CD4-positive, alpha-beta T cell treated with Interleukin-12 subunit alpha and Interleukin-12 subunit beta, for 1 hour (primary cell): ENCODE results near the gene KCNMA1.
"Not testable (repeated sequence)": the region's sequence is repeated elsewhere in the genome, so short reads cannot be mapped to it uniquely, and the experiment has no call there.

Experiments used
- DNase-seq: peaks from one replicate; pipeline ENCODE4 v3.0.0-alpha.2; 2020

The KCNMA1 gene

DNA sequence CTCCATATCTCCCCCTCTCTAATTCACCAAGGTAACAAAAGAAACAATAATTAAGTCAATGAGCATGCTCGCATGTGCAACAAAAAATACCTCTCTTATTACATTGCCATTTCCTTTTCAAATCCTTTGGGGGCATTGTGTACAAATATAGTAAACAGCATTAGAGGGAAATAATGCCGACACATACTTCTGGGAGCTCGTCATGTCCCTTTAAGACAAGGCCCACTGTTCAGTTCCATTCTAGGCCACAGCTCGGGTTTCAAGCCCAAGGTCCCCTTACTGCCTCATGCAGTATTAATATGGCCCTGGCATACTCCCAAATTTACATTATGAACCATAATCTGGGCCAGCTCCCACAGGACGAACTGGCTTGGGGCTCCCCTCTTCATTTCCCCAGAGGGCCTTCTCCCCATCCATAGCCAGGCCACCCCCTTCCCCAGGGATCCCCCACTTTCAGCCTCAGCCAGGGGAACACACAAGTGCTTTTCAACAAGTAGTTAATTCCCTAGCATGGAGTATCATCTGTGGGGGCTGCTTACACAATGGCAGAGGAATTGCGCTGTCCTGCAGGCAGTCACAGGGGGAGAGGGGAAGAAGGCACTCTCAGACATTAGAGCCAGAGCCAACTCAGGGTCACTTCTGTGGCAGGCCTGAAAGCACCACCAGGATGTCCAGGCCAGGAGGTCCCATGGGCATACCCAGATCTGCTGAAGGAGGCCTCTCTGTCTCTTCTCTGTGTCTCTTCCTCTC is 110.6 kb downstream of the KCNMA1 start:
- no peak for DNase-seq

DNA sequence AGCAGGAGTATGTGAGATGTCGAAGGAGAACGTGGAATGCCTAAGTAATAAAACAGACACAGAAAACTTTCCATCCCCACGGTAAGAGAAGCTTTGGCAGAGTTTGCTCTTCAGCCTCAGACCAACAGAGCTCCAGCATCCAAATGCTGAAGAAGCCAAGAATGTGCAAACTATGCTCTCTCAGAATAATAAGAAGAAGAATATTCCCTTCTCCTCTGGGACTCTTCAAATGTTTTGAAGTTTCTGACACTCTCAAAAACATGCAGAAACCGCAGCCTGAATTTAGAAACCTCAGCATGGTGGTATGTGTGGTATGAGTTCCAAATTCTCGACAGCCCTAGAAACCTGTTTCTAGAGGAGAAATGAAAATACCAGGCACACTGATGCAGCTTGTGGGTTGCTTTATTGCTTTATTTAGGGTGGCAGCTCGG is 113.3 kb downstream of the KCNMA1 start:
- DNase-seq, result no peak

DNA sequence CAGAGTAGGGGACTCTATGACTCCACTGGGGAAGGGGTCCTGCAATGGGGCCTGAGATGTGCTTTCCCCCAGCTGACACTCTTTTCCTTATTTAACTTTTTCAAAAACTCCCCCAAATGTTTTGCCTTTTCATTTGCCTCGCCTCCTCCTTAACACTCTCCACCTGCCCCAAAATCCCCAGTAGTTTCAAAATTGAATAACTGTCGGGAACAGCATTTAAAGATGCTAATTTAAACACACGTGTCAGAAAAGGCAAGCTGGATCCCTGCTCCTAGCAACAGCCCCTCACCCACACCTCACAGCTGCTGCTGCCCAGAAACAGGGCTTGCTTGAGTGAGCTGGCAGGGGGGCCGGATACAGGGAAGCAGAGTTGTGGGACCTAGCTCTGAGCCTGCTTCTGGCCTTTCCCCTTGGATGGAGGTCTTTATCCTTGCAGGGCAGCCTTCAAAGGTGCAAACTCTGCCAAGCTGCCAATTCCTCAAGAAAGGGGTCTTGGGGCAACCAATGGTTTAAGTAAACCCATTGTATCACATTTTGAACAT is 115.3 kb downstream of the KCNMA1 start:
- no peak for DNase-seq

DNA sequence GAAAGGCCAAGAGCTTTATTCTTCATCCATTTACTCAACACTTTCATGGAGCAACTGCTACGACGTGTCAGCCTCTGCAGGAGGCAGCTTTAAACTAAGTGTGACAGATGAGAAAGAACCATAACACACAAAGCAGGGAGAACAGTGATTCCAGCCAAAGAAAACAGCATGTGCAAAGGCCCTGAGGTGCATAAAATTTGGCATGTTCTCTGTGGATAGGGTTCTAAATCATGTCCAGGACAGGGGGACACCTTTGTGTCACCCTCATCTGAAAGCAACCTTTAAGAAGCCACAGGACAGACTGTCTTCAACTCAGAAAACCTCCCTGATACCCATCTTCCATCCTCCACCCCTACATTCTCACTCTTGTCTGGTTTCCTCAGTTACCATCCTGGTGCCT is 116.6 kb downstream of the KCNMA1 start:
- no peak for DNase-seq

DNA sequence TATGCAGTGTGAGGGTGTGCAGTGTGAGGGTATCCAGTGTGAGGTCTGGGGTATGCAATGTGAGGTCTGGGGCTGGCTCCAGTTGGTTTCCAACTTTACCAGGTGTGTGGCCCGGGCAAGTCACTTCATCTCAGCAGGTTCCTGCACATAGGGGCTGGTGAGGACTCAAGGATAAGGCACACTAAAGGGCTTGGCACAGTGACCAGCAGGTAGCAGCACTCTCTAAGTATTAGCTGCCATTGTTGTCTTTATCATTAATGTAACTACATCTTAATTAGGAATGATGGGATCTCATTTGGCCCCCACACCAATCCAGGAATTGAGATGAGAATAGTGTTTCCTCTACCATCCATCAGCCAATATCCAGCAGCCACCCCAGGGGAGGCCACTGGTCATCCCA is 117.3 kb downstream of the KCNMA1 start:
- no peak for DNase-seq

DNA sequence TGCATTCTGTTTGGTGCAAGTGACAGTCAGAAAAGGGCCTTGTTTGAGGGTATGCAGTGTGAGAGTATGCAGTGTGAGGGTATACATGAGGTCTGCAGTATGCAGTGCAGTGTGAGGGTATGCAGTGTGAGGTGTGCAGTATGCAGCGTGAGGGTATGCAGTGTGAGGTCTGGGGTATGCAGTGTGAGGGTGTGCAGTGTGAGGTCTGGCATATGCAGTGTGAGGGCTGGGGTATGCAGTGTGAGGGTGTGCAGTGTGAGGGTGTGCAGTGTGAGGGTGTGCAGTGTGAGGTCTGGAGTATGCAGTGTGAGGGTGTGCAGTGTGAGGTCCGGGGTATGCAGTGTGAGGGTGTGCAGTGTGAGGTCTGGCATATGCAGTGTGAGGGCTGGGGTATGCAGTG is 117.8 kb downstream of the KCNMA1 start:
- not testable (repeated sequence) for DNase-seq

DNA sequence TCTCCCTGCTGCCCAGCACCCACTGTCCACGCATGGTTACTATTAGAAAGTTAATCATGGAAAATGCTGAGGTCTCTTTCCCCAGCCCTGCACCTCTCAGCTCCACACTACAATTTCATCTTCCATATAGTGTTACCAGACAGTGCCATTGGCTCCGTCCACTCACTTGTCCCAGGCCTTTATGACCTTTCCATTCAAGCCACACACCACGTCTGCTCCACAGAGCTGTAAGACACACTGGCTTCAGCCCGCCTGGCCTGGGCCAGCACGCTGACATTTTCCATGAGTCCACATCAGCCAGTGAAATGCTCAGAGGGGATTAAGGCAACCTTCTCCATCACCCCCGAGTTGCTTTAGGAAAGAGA is 118.7 kb downstream of the KCNMA1 start:
- no peak for DNase-seq

DNA sequence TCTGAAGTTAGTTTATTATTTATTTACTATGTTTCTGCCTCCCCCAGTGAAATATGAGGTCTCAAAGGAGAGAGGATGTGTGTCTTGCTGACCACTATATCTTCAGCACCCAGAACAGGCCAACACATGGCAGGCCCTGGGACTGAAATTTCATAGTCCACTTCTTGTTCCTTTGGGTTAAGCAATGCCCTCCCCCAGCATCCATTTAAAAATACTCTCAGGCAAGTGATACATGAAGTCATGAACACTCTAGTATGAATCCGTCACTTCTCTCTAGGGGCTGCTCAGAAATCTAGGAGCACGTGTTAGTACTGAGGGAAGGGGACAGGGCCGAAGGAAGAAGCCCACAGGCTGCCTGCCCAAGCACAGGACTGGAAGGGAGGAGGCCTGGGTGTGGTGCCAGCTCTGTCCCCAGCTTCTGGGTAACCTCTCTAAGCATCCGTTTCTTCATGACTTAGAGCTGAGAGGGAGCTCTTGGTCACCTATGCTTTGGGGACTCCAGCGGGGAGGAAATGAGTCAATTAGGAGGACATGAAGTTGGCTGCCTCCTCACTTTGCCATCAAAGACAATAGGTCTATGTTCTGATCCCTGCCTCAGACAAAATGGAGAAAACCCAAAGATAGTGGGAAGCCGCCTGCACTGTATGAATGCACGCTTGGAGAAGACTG is 119.2 kb downstream of the KCNMA1 start:
- no peak for DNase-seq

DNA sequence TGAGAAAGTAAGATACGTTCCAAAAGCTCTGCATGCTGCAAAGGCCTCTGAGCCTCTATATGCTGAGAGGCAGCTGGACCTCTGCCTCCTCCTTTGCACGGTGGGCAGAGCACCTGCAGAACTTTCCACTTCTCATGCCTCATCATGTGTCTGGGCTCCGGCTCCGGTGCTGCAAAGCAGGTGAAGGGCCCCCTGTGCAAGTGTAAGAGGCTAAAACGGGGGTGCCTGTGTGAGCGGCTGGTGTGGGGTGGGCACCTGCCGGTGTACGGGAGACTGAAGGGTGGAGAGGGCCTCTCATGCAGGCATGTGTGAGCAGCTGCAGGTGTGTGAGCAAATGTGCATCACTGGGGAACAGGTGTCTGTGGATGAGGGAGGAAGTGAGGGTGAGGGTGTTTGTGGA is 121.0 kb downstream of the KCNMA1 start:
- DNase-seq, result no peak

DNA sequence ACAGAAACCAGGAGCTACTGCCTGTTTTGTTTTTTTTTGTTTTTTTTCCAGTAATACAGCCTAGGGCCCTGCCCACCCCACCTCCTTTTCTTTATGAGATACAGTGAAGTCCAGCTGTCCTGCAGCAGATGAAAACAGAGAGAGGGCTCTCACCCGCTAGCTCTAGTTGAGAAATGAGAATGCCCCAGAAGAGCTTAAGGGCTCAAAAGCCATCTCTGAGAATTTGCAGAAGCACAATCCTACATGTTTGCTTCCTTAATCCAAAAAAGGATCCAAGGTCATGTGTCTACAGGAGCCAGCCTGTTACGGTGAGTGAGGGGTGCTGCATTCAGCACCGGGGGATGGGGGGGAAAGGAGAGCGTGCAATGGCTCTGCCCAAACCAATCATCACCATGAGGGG is 122.7 kb downstream of the KCNMA1 start:
- no peak for DNase-seq

DNA sequence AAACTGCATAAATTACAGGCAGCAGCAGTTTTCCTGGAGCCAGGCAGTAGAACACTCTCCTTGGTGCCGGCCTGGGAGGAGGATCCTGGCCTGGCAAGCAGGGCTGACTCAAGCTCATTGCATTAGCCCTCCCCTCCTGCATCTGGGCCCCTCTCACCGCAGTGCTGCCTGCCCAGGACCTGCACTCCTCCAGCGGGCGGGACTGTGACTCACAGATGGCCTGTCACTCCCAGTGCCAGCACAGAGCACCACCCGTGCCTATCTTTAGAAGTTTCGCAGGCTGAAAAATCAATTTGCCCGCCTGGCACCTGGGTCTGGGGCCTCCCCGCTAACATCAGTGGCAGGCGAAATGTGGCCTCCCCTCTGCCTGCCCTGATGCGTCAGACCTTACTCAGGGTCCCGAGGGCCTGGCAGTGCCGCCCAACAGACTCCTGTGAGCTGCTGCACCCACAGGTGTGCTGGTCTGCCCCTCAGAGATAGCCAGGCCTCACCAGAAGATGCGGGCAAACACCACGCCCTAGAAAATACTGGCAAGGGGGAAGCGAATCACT is 123.8 kb downstream of the KCNMA1 start:
- no peak for DNase-seq

DNA sequence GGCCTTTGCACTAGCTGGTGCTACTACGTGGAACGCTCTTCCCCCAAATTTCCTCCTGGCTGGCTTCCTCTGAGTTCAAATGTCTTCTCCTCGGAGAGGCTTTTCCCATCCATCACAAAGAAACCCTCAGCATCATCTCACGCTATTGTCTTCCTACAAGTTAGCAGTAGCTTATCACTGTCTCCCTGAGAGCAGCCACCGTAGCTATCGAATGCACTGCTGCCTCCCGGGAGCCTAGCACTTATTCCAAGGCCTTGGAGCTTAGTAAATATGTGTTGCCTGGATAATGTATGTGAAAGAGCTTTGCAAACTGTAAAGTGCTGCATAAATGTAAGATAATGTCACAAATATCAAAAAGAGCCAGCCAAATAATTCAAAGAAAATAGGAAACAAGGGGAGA is 124.4 kb downstream of the KCNMA1 start:
- no peak for DNase-seq

DNA sequence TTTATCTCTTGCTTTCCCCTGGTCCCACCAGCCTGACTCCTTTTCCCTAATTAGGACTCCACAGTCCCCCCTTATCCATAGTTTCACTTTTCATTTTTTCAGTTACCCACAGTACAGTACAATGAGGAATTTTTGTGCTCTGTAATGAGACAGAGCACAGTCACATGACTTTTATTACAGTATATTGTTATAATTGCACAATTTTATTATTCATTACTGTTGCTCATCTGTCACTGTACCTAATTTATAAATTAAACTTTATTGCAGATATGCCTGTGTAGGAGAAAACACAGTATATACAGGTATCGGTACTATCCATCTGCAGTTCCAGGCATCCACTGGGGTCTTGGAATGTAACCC is 125.4 kb downstream of the KCNMA1 start:
- DNase-seq, result no peak

DNA sequence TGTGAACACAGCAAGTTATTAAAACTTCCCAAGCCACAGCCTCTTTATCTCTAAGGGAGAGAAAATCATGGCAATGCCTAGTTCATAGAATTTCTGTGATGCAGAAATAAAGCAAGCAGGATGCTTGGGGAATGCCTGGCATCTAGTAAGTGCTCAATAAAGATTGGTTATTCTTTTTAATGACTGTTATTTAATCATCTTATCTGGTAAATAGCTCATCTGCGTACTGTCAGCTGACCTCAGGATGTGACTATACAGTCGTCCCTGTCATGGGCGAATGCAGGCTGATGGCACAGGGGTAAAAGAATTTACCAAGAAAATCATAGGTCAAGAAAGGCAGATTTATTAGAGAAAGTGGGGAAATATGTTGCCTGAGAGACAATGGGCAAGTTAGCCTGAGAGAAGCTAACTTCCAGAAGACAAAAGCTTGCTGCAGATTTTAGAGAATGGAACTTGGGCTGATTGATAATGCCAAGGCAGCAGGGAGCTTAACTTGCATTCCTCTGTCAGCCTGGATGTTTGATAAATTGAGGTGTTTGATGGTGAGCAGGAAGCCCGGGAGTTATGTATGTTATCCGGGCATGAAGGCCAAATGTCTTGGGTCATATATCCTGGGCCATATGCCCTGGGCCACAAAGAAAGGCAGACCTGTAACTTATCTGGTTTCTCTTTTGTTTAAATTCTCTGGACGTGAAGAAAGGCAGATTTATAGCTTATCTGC is 126.0 kb downstream of the KCNMA1 start:
- no peak for DNase-seq

DNA sequence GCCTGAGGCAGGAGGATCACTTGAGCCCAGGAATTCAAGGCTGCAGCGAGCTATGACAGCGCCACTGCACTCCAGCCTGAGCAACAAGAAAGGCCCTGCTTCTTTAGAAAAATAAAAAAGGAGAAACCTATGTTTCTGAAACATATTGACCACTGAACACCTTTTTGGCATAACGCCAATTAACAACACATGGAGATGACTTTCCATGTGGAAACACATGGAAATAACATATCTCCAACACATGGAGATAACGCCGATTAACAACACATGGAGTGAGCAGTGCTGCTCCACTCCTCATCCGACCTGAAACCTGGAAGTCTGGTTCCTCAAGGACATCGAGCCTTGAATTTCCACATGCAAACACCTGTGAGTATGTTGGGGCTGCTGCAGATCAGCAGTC is 126.9 kb downstream of the KCNMA1 start:
- no peak for DNase-seq

DNA sequence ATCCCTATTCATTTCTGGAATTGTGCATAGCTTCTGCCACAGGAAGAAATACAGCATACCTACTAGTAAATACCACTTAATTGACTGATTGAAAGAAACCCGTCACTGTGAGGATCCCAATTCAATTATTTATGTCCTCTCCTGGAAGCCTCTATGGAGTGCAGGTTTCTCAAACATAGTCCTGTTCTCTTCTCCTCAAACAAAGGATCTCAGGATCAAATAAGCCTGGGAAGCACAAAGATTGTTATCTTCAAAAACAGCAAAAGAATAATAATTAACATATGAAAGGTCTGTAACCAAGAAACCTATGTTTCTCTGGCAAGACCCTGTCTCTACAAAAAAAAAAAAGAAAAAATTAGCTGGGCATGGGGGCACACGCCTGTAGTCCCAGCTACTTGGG is 127.3 kb downstream of the KCNMA1 start:
- no peak for DNase-seq

DNA sequence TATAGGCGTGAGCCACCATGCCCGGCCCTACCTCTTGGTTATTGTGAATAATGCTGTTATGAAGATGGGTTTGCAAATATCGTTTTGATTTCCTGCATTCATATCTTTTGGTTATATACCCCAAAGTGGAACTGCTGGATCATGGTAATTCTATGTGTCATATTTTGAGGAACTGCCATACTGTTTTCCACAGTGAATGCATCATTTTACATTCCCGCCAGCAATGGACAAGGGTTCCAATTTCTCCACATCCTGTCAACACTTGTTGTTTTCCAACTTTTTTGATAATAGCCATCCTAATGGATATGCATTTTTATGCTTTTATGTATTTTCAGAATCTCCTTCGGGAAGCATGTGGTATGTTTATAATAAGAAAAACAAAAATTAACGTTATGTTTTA is 128.2 kb downstream of the KCNMA1 start:
- DNase-seq, result no peak

DNA sequence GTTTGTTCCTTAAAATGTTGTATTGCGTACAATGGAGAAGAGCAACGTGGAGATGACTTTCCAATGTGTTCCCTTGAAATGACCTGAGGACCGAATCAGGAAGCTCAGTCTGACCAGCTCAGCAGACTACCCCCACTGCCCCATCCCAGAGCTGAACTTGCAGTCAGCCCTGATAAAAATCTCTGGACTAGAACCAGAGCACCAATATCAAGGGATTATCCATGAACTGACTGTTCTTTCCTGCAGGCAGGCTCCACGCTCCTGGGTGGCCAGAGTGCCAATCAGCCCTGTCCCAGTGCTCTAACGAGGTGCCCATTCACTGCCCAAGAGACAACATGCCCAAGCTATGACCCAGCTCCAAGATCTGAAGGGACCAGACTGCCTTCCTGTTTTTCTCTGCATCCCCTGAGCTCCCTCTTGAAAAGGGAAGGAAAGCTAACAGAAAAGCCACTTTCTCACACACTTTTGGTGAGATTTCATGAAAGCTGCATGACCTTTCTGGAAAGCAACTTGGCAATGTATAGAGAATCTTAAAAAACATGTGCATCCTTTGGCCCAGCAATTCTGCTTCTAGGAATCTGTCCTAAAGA is 130.2 kb downstream of the KCNMA1 start:
- DNase-seq, result no peak

DNA sequence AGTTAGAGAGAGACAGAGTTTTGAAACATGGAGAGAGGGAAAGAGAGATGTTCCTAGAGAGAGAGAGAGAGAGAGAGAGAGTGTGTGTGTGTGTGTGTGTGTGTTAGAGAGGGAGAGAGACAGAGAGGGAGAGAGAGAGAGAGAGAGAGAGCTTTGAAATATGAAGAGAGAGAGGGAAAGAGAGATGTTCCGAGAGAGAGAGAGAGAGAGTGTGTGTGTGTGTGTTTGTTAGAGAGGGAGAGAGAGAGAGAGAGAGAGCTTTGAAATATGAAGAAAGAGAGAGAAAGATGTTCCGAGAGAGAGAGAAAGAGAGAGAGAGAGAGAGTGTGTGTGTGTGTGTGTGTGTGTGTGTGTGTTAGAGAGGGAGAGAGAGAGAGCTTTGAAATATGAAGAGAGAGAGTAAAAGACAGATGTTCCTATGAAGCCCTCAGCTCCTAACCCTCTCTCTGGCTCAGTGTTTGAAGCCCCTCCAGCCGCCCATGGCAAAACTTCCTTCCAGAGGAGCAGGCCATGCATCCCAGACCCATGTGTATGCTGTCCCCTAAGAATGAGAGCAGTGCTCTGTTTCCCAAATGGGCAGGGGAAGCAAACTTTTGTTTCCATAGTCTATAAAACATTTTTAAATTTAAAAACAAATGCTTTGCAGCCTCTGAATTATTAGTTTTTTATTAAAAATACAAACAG is 130.9 kb downstream of the KCNMA1 start:
- DNase-seq, result no peak

DNA sequence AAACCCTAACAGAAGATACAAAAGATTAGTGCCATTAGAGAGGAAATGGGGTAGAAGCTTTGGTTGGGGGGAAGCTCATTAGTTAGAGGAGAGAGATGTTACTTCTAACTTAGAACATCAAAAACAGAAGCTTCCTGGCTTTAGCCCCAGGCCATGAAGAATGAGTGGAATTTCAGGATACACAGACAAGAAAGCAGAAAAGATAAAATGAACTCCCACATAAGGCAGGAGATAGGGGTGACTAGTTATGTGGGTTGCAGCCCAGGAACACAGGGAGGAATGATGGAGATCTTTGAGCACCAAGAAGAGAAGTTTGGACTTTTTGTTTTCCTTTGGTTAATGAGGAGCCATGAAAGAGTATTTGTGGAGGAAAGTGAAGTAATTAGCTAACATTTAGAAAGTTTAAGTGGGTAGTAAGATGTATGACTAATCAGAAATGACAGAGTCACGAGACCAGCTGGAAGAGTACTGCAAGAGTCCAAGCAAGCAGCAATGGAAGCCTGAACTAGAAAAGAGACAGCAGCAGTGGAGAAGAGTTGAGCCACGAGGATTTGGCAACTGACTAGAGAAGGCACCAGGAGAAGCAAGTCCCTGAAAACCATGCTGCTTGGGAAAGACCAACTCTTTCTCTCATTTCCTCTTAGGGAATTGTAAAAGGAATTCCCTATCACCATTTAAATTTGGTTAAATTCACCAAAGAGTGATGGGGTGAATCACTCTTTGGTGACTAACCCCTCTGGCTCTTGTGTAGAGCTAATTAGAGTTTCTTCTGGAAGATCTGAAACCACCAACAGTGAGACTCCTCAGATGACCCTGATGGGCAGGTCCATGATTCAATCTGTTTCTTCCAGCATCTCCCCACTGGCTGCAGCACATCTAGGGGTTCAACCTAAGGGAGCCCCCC is 131.9 kb downstream of the KCNMA1 start:
- no peak for DNase-seq

DNA sequence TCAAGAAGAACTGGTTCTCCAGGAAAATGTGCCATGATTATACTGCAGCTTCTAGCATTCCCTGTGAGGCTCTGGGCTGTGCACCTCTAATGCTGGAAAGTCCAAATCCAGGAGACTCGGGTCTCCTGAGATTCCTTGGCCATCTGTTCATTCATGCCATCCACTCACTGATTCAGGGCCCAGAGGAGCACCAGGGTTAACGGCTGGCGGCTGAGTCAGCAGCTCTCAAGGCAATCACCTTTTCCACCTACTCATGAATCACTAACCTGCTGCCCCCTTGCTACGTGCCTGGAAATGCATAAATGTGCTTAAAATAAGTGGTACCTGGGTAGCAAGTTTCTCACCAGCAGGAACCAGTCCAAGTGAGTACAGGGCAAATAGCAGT is 132.7 kb downstream of the KCNMA1 start:
- no peak for DNase-seq
